Adrenal gland (tissue), 12 donors: ENCODE results near the gene WDR70. TPM values are rescaled to one million over a fixed set of nuclear protein-coding genes. Genes with fewer than 3 reads are reported as not detected.
"Not testable (repeated sequence)": the region's sequence is repeated elsewhere in the genome, so short reads cannot be mapped to it uniquely, and the experiment has no call there.

Source experiments
- DNase-seq, 7 donors: peaks; one replicate each; pipeline ENCODE4 v3.0.0-alpha.2; 2019 to 2020
- H3K27ac ChIP-seq, 5 donors: fragments of 200-600 bp; sonication (generic) in 4 of 5; 1 replicate in 3 of 5; 2 replicates in 2 of 5; pipeline versions ENCODE4 v1.5.1 to v1.8.0; 2016 to 2020; ENCODE audit warnings: mild to moderate bottlenecking in 1 of 5
- H3K27me3 ChIP-seq: fragments of 200-600 bp; 2 replicates; pipeline ENCODE4 v1.8.0; 2021
- H3K36me3 ChIP-seq, 2 donors: fragments of 200-600 bp; replicated peaks in 1 of 2; 1 replicate in 1 of 2; 2 replicates in 1 of 2; pipeline versions ENCODE4 v1.5.1 to v1.8.0; 2018 to 2022
- H3K4me1 ChIP-seq, 2 donors: fragments of 200-600 bp; replicated peaks in 1 of 2; 1 replicate in 1 of 2; 2 replicates in 1 of 2; pipeline versions ENCODE4 v1.5.1 to v1.8.0; 2018 to 2021
- H3K4me3 ChIP-seq, 4 donors: fragments of 200-600 bp; sonication (generic) in 3 of 4; one replicate each; pipeline ENCODE4 v1.5.1; 2016 to 2018
- H3K9me3 ChIP-seq, 3 donors: fragments of 200-600 bp; sonication (generic) in 1 of 3; replicated peaks in 1 of 3; 1 replicate in 2 of 3; 2 replicates in 1 of 3; pipeline versions ENCODE4 v1.5.1 to v1.8.0; 2016 to 2021
- POLR2A ChIP-seq, 2 donors: fragments of 450-650 bp; IDR thresholded peaks; one replicate each; pipeline ENCODE4 v1.6.1; 2017; ENCODE audit warnings: antibody characterized with exemption in 2 of 2, mild to moderate bottlenecking in 2 of 2, moderate library complexity in 1 of 2
- WGBS, 4 donors: extraction: QIAGEN DNeasy Blood & Tissue Kit in 2 of 4; methylation state at CpG; one replicate each; pipeline versions ENCODE4 v1.1.5 to v1.1.7; 2013 to 2017; 5-methylcytosine and 5-hydroxymethylcytosine counted together
- intact Hi-C, 2 donors: fragments of 100-400 bp; cut with DNase I; formaldehyde crosslinking; loops; one replicate each; pipeline versions ENCODE4 v1.14.1 to v1.15.0; 2022 to 2023
- polyA plus RNA-seq, 3 donors: library from polyadenylated mRNA; stranded (reverse); fragments of 200-250 nt in 2 of 3; fragments of 350-450 nt in 1 of 3; fragmentation: Illumina TruSeq in 1 of 3; extraction: RNeasy Lipid Tissue Mini Kit (QIAGEN cat#74804) in 1 of 3; gene quantifications; one replicate each; pipeline ENCODE4 v1.2.3, GENCODE V29; 2013 to 2014
- total RNA-seq, 9 donors: library from RNA; depleted of rRNA in 4 of 9; stranded (reverse); fragments of >200 nt in 4 of 9; fragments of 120-200 nt in 1 of 9; fragmentation: NEBNext Ultra II Directional in 1 of 9; extraction: Animal tissue kit (Norgen Biotek cat#: 25700) in 1 of 9; gene quantifications; one replicate each; pipeline versions ENCODE4 v1.1.0 to v1.2.4, GENCODE V29; 2013 to 2023
- TF ChIP-seq, protein P1 (sequence below), 6 experiments: fragments of 450-650 bp in 4 of 6; fragments of 200-600 bp in 2 of 6; sonication (generic) in 1 of 6; IDR thresholded peaks; 1 replicate in 5 of 6; 2 replicates in 1 of 6; pipeline versions ENCODE4 v1.5.1 to v1.8.0; 2016 to 2021; ENCODE audit warnings: antibody characterized with exemption in 6 of 6, mild to moderate bottlenecking in 2 of 6, moderate library complexity in 1 of 6
- donor health status: healthy with polysubstance abuse.
- donor health status: Bipolar disorder and iron deficiency.
- donor health status: DM: yes; HTN: yes; CAD: no.
- donor health status: DM: no; HTN: no; CAD: no.
- donor health status: DM: no; HTN: no; CAD: no.
- donor health status: DM: yes; HTN: yes; CAD: no.

Gene WDR70
- total and polyA plus RNA-seq, 12 donors: 9.2 to 42.6 (median 28.4) TPM

DNA sequence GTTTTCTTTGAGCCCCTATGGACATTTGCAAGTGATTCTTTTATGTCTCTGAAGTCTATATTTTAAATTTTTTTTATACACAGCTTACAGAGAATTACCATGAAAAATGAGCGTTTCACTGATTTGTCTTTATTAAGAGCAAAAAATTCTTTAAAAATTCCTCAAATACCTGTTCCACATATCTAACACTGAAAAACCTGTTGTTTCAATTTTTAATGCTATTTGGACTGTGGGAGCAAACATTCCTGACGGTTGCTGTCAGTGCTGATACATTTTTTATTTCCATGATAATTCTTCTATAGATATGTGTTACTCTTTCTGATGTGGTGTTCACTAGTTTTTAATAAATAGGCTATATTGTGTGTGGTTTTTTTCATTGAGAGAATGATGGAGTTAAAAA is 261.0 kb downstream of the WDR70 start:
- WGBS, 4 donors: 79 to 85% (median 82%) methylated on average over 2 of the region's 2 CpGs
- no peak for TF ChIP-seq POLR2A (IDR thresholded peaks at IDR 0.05)
- TF ChIP-seq, protein P1, sequence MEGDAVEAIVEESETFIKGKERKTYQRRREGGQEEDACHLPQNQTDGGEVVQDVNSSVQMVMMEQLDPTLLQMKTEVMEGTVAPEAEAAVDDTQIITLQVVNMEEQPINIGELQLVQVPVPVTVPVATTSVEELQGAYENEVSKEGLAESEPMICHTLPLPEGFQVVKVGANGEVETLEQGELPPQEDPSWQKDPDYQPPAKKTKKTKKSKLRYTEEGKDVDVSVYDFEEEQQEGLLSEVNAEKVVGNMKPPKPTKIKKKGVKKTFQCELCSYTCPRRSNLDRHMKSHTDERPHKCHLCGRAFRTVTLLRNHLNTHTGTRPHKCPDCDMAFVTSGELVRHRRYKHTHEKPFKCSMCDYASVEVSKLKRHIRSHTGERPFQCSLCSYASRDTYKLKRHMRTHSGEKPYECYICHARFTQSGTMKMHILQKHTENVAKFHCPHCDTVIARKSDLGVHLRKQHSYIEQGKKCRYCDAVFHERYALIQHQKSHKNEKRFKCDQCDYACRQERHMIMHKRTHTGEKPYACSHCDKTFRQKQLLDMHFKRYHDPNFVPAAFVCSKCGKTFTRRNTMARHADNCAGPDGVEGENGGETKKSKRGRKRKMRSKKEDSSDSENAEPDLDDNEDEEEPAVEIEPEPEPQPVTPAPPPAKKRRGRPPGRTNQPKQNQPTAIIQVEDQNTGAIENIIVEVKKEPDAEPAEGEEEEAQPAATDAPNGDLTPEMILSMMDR (IDR thresholded peaks at IDR 0.05): no peak
- Histone ChIP-seq H3K4me3 (no peak overlapping the region), H3K36me3 (no peaks in the 10 kb centered on the region), H3K9me3 (peaks cover 0 to 8% (median 0%) of the 10 kb centered on the region in 3 donors), H3K27me3 (no peaks in the 10 kb centered on the region), H3K4me1 (peaks cover 0 to 17% of the 10 kb centered on the region in 2 donors), H3K27ac (no peak overlapping the region)
- DNase-seq: no peak
- intact Hi-C loops: no loop called here

DNA sequence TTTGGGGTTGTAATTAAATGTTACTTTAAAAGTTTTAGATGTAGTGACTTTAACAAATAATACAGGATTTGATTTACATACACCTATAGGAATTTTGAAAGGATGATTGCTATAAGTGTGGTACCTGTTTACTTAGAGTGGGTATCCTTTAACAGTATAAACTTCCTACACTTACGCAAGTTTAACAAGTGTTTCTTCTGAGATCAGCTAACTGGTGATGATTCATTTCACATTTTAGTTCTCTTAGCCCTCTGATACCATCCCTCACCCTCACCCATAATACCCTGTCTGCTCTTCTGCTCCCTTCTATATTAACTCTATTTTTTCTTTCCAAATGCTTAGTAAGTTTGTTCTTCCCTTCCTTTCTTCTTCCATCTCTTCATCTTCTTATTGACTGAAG is 262.8 kb downstream of the WDR70 start:
- WGBS, 4 donors: 4 to 86% (median 43%) methylated on average over 1 of the region's 1 CpG
- Histone ChIP-seq H3K27me3 (no peaks in the 10 kb centered on the region), H3K9me3 (peaks cover 0 to 12% (median 0%) of the 10 kb centered on the region in 3 donors), H3K27ac (no peak overlapping the region), H3K36me3 (no peaks in the 10 kb centered on the region), H3K4me1 (peaks cover 0 to 17% of the 10 kb centered on the region in 2 donors), H3K4me3 (no peak overlapping the region)
- intact Hi-C loops: no loop called here
- TF ChIP-seq POLR2A (IDR thresholded peaks at IDR 0.05): no peak
- TF ChIP-seq, protein P1 (IDR thresholded peaks at IDR 0.05): no peak
- no peak for DNase-seq

DNA sequence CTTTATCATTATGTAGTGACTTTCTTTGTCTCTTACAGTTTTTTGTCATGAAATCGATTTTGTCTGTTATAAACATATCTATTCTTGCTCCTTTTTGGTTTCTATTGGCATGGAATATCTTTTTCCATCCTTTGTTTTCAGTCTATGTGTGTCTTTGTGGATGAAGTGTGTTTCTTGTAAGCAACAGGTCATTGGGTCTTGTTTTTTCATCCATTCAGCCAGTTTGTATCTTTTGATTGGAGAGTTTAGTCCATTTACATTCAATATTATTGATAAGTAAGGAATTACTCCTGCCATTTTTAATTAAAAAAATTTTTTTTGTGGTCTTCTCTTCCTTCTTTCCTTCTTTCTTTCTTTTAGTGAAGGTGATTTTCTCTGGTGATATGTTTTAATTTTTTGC is 266.6 kb downstream of the WDR70 start:
- Histone ChIP-seq H3K9me3 (peaks cover 0 to 12% (median 0%) of the 10 kb centered on the region in 3 donors), H3K36me3 (no peaks in the 10 kb centered on the region), H3K4me1 (peaks cover 0 to 2% of the 10 kb centered on the region in 2 donors), H3K27ac (no peak overlapping the region), H3K4me3 (no peak overlapping the region), H3K27me3 (no peaks in the 10 kb centered on the region)
- no peak for DNase-seq
- WGBS, 4 donors: 92 to 100% (median 97%) methylated on average over 1 of the region's 1 CpG
- TF ChIP-seq, protein P1 (IDR thresholded peaks at IDR 0.05): no peak
- TF ChIP-seq POLR2A (IDR thresholded peaks at IDR 0.05): no peak
- intact Hi-C loops: no loop called here

DNA sequence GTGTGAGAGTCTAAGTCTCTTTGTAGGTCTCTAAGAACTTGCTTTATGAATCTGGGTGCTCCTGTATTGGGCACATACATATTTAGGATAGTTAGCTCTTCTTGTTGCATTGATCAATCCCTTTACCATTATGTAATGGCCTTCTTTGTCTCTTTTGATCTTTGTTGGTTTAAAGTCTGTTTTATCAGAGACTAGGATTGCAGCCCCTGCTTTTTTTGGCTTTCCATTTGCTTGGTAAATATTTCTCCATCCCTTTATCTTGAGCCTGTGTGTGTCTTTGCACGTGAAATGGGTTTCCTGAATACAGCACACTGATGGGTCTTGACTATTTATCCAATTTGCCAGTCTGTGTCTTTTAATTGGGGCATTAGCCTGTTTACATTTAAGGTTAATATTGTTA is 275.4 kb downstream of the WDR70 start:
- DNase-seq, H3K27me3 ChIP-seq, H3K9me3 ChIP-seq, H3K4me1 ChIP-seq, H3K36me3 ChIP-seq, intact Hi-C loops, H3K27ac ChIP-seq, H3K4me3 ChIP-seq: not testable (repeated sequence)
- 82 to 100% (median 94%) methylated on average over 1 of the region's 1 CpG for WGBS, 4 donors

DNA sequence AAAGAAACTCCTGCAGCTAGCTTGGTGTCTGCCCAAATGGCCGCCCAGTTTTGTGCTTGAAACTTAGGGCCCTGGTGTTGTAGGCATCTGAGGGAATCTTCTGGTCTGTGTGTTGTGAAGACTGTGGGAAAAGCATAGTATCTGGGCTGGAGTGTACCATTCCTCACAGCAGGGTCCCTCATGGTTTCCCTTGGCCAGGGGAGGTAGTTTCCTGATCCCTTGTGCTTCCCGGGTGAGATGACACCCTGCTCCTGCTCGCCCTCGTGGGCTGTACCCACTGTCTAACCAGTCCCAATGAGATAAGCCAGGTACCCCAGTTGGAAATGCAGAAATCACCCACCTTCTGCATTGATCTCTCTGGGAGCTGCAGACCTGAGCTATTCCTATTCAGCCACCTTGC is 277.9 kb downstream of the WDR70 start:
- Histone ChIP-seq H3K4me1 (peaks cover 4 to 10% of the 10 kb centered on the region in 2 donors), H3K36me3 (no peaks in the 10 kb centered on the region), H3K4me3 (no peak overlapping the region), H3K9me3 (no peaks in the 10 kb centered on the region), H3K27ac (no peak overlapping the region), H3K27me3 (no peaks in the 10 kb centered on the region)
- 69 to 95% (median 85%) methylated on average over 4 of the region's 4 CpGs for WGBS, 4 donors
- intact Hi-C loops: no loop called here
- no peak for DNase-seq
- TF ChIP-seq, protein P1 (IDR thresholded peaks at IDR 0.05): no peak
- no peak for TF ChIP-seq POLR2A (IDR thresholded peaks at IDR 0.05)
